Measurements from ENCODE around the gene PARVG. TPM values are rescaled to one million over a fixed set of nuclear protein-coding genes. Genes with fewer than 3 reads are reported as not detected.
A peak's percentile ranks its signal among the peaks of the same experiment; 100 is the strongest.

The PARVG gene
- total RNA-seq, 3 donors from 2014 or later = 5.8 to 9.7 (median 8.1) TPM

GRCh38 chr22:44192816-44193534 lies 12.2 kb downstream of the PARVG start:
- H3K9me3 ChIP-seq = no peaks in the 10 kb centered on the region
- H3K36me3 ChIP-seq (ENCODE audit: low read depth) = no peaks in the 10 kb centered on the region
- H3K4me3 ChIP-seq = no peak overlapping the region
- intact Hi-C loops (cut with DNase I, micrococcal nuclease) = no loop called here
- no peak for TF ChIP-seq CTCF (IDR thresholded peaks at IDR 0.05)
- H3K4me1 ChIP-seq (ENCODE audit: low read depth) = no peaks in the 10 kb centered on the region
- ATAC-seq (no peak), DNase-seq (no peak)

GRCh38 chr22:44193535-44193891 lies 12.8 kb downstream of the PARVG start:
- intact Hi-C loops (cut with DNase I, micrococcal nuclease) = no loop called here
- Histone ChIP-seq H3K4me3 (no peak overlapping the region), H3K36me3 (ENCODE audit: low read depth) (no peaks in the 10 kb centered on the region), H3K4me1 (ENCODE audit: low read depth) (no peaks in the 10 kb centered on the region), H3K9me3 (no peaks in the 10 kb centered on the region)
- ATAC-seq = no peak
- TF ChIP-seq CTCF (IDR thresholded peaks at IDR 0.05) = no peak
- DNase-seq = no peak

- no peak for DNase-seq
- no peak for TF ChIP-seq CTCF (IDR thresholded peaks at IDR 0.05)
- no peaks in the 10 kb centered on the region for H3K4me1 ChIP-seq (ENCODE audit: low read depth)
- no peak for ATAC-seq
- no peak overlapping the region for H3K4me3 ChIP-seq
- no peaks in the 10 kb centered on the region for H3K9me3 ChIP-seq
- H3K36me3 ChIP-seq (ENCODE audit: low read depth) = no peaks in the 10 kb centered on the region
- intact Hi-C loops (cut with DNase I, micrococcal nuclease) = no loop called here
Observed at GRCh38 chr22:44194569-44194968, 13.8 kb downstream of the PARVG start.

- H3K9me3 ChIP-seq = no peaks in the 10 kb centered on the region
- no peak for ATAC-seq
- intact Hi-C loops (cut with DNase I, micrococcal nuclease) = no loop called here
- no peak overlapping the region for H3K4me3 ChIP-seq
- DNase-seq = no peak
- H3K4me1 ChIP-seq (ENCODE audit: low read depth) = no peaks in the 10 kb centered on the region
- no peak for TF ChIP-seq CTCF (IDR thresholded peaks at IDR 0.05)
- H3K36me3 ChIP-seq (ENCODE audit: low read depth) = no peaks in the 10 kb centered on the region
Observed at GRCh38 chr22:44195189-44195871, 14.6 kb downstream of the PARVG start.

GRCh38 chr22:44196241-44196640 lies 15.5 kb downstream of the PARVG start:
- TF ChIP-seq CTCF (IDR thresholded peaks at IDR 0.05) = no peak
- Histone ChIP-seq H3K4me1 (ENCODE audit: low read depth) (no peaks in the 10 kb centered on the region), H3K9me3 (no peaks in the 10 kb centered on the region), H3K36me3 (ENCODE audit: low read depth) (no peaks in the 10 kb centered on the region), H3K4me3 (no peak overlapping the region)
- intact Hi-C loops (cut with DNase I, micrococcal nuclease) = no loop called here
- DNase-seq = peak in 1 of 3 donors; percentile 37
- no peak for ATAC-seq
